Vagina (tissue), 2 donors: ENCODE results near the gene NCF1.
"Not testable (repeated sequence)": the region's sequence is repeated elsewhere in the genome, so short reads cannot be mapped to it uniquely, and the experiment has no call there.

Experiments used
- POLR2A ChIP-seq, 2 donors: fragments of 450-650 bp; IDR thresholded peaks; one replicate each; pipeline ENCODE4 v1.6.1; 2017; ENCODE audit warnings: antibody characterized with exemption in 2 of 2, mild to moderate bottlenecking in 2 of 2, moderate library complexity in 2 of 2
- POLR2AphosphoS5 ChIP-seq, 2 donors: sonication (generic); formaldehyde crosslinking; IDR thresholded peaks; one replicate each; pipeline ENCODE4 v1.9.0; 2017; ENCODE audit warnings: antibody characterized with exemption in 2 of 2, mild to moderate bottlenecking in 2 of 2, low read depth in 1 of 2; ENCODE audit not compliant: insufficient read depth in 1 of 2
- TF ChIP-seq, protein P1 (sequence below), 3 experiments: fragments of 450-650 bp in 2 of 3; fragments of 200-600 bp in 1 of 3; sonication (generic) in 1 of 3; IDR thresholded peaks; one replicate each; pipeline ENCODE4 v1.5.1; 2017 to 2019; ENCODE audit warnings: antibody characterized with exemption in 3 of 3, mild to moderate bottlenecking in 2 of 3, moderate library complexity in 2 of 3

- TF ChIP-seq, protein P1, sequence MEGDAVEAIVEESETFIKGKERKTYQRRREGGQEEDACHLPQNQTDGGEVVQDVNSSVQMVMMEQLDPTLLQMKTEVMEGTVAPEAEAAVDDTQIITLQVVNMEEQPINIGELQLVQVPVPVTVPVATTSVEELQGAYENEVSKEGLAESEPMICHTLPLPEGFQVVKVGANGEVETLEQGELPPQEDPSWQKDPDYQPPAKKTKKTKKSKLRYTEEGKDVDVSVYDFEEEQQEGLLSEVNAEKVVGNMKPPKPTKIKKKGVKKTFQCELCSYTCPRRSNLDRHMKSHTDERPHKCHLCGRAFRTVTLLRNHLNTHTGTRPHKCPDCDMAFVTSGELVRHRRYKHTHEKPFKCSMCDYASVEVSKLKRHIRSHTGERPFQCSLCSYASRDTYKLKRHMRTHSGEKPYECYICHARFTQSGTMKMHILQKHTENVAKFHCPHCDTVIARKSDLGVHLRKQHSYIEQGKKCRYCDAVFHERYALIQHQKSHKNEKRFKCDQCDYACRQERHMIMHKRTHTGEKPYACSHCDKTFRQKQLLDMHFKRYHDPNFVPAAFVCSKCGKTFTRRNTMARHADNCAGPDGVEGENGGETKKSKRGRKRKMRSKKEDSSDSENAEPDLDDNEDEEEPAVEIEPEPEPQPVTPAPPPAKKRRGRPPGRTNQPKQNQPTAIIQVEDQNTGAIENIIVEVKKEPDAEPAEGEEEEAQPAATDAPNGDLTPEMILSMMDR (IDR thresholded peaks at IDR 0.05), result not testable (repeated sequence)
- not testable (repeated sequence) for TF ChIP-seq POLR2A (IDR thresholded peaks at IDR 0.05); POLR2AphosphoS5 (IDR thresholded peaks at IDR 0.05; ENCODE audit: insufficient read depth in 1 of 2, low read depth in 1 of 2)
Measured at GRCh38 chr7:74766991-74767390, 6.8 kb upstream of the NCF1 start.
